Neutrophil (primary cell): ENCODE data around the gene WNK2.

Source experiments
- H3K27ac ChIP-seq: fragments of 200-600 bp; sonication (generic); 2 replicates; pipeline ENCODE4 v1.5.1; 2016; ENCODE audit warnings: mild to moderate bottlenecking, moderate library complexity
- H3K27me3 ChIP-seq: fragments of 200-600 bp; sonication (generic); 2 replicates; pipeline ENCODE4 v1.6.0; 2016; ENCODE audit warnings: mild to moderate bottlenecking
- H3K36me3 ChIP-seq: fragments of 200-600 bp; sonication (generic); 2 replicates; pipeline ENCODE4 v1.5.1; 2017
- H3K4me1 ChIP-seq, 2 experiments: fragments of 200-600 bp in 1 of 2; sonication (generic) in 1 of 2; 1 replicate in 1 of 2; 2 replicates in 1 of 2; pipeline versions ENCODE4 v1.5.1 to v1.6.1; 2013 to 2016; ENCODE audit warnings: low read depth in 1 of 2, low read length in 1 of 2, mild to moderate bottlenecking in 1 of 2, moderate library complexity in 1 of 2; ENCODE audit not compliant: control insufficient read depth in 1 of 2, insufficient read depth in 1 of 2
- H3K4me3 ChIP-seq, 2 experiments: fragments of 200-600 bp in 1 of 2; sonication (generic) in 1 of 2; 1 replicate in 1 of 2; 2 replicates in 1 of 2; pipeline ENCODE4 v1.5.1; 2013 to 2016; ENCODE audit warnings: low read depth in 1 of 2, low read length in 1 of 2, mild to moderate bottlenecking in 1 of 2, moderate library complexity in 1 of 2
- H3K9me3 ChIP-seq: fragments of 200-600 bp; sonication (generic); 2 replicates; pipeline ENCODE4 v1.5.1; 2016
- TF ChIP-seq, protein P1 (sequence below): fragments of 200-600 bp; sonication (generic); IDR thresholded peaks from 2 replicates; pipeline ENCODE4 v1.5.1; 2016; ENCODE audit warnings: antibody characterized with exemption

The WNK2 gene

DNA sequence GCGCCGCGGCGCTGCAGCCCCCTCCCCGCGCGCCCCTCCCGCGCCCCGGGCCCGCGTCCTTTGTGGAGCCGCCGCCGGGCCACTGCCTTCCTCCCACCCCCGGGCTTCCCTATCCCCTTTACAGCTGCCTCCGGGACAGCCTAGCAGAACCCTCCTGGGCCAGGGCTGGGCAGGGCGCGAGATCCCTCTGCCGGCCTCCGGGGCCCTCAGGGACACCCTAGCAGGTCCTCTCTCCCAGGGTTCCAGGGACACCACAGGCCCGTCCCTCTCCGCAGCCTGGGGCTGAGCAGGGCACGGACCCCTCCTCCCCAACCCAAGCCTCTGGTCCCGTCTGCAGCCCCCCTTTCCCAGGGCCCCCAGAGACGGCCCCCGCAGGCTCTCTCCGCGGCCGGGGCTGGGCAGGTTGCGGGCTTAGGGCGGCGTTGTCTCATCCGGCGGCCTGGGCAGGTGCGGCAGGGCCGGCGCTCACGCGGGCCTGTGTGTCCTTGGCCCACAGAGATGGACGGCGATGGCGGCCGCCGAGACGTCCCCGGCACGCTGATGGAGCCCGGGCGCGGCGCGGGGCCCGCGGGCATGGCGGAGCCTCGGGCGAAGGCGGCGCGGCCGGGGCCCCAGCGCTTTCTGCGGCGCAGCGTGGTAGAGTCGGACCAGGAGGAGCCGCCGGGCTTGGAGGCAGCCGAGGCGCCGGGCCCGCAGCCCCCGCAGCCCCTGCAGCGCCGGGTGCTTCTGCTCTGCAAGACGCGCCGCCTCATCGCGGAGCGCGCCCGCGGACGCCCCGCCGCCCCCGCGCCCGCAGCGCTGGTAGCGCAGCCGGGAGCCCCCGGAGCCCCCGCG is 710 bp downstream of the WNK2 start:
- Histone ChIP-seq H3K4me1 (peaks cover 8 to 10% of the 10 kb centered on the region in 2 experiments), H3K9me3 (no peaks in the 10 kb centered on the region), H3K36me3 (no peaks in the 10 kb centered on the region), H3K27me3 (peaks cover 100% of the 10 kb centered on the region), H3K27ac (no peak overlapping the region), H3K4me3 (peak overlapping the region; percentile 36 to 37)
- TF ChIP-seq, protein P1, sequence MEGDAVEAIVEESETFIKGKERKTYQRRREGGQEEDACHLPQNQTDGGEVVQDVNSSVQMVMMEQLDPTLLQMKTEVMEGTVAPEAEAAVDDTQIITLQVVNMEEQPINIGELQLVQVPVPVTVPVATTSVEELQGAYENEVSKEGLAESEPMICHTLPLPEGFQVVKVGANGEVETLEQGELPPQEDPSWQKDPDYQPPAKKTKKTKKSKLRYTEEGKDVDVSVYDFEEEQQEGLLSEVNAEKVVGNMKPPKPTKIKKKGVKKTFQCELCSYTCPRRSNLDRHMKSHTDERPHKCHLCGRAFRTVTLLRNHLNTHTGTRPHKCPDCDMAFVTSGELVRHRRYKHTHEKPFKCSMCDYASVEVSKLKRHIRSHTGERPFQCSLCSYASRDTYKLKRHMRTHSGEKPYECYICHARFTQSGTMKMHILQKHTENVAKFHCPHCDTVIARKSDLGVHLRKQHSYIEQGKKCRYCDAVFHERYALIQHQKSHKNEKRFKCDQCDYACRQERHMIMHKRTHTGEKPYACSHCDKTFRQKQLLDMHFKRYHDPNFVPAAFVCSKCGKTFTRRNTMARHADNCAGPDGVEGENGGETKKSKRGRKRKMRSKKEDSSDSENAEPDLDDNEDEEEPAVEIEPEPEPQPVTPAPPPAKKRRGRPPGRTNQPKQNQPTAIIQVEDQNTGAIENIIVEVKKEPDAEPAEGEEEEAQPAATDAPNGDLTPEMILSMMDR = no peak

DNA sequence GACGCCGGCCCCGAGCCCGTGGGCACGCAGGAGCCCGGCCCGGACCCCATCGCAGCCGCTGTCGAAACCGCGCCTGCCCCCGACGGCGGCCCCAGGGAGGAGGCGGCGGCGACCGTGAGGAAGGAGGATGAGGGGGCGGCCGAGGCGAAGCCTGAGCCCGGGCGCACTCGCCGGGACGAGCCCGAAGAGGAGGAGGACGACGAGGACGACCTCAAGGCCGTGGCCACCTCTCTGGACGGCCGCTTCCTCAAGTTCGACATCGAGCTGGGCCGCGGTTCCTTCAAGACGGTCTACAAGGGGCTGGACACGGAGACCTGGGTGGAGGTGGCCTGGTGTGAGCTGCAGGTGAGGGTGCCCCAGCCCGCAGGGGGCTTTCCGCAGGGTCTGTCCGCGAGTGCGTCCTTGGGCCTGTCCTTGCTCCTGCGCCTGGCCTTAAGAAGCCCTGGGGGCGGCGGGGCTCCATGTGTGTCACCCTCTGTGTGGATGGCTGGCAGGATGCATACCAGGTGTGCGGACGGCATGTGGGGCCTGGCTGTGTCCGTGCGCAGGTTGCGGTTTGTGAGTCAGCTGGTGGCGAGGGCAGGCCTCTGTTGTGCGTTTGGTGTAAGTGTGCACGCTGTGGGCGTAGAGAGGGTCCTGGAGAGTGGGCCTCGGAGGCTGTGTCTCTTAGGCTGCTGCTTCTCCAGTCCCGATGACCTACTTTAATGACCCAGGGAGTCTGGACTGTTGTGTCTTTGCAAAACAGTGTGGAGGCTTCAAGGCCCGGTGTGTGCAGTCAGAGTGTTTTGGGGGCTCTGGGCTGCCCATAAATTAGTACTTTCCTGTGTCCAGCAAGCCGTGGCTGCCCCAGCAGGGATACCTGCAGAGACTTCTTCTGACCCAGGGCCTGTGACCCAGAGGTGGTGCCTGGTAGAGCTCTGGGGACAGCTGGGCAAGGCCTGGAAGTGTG is 1.6 kb downstream of the WNK2 start:
- Histone ChIP-seq H3K9me3 (no peaks in the 10 kb centered on the region), H3K4me1 (peaks cover 8 to 10% of the 10 kb centered on the region in 2 experiments), H3K36me3 (no peaks in the 10 kb centered on the region), H3K27me3 (peaks cover 99% of the 10 kb centered on the region), H3K27ac (no peak overlapping the region), H3K4me3 (no peak overlapping the region)
- TF ChIP-seq, protein P1 = no peak

DNA sequence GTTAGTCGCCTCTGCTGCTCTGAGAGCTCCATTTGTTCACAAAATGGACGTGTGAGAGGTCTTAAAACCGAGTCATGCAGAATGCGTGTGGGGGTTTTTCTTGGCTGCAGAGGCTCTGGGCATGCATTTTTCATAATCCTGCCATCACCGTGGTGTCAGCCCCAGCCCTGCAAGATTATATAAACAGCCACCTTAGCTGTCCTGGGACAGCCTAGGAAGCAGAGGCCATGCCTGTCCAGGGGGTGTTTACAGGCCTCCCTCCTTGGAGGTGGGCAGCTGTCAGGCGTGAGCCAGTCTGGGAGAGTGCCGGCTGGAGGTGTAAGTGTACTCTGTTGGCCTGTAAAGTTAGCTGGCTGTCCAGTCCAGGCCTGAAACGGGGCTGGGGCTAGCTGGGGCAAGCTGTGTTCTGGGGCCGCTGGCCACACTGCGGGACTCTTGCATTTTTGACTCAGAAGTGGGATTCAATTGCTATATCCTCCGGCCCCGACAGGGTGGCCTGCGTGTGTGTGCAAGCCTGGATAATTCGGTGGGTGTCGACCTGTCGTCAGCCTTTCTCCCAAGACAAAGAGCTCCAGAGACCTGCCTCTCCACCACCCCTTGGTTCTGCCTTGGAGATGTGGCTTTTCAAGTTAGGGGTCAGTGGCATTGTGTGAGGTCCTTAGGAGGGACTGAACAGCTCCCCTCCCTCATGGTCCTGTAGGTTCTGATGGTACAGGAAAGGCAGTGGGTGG is 2.4 kb downstream of the WNK2 start:
- Histone ChIP-seq H3K4me1 (peaks cover 8 to 10% of the 10 kb centered on the region in 2 experiments), H3K27me3 (peaks cover 91% of the 10 kb centered on the region), H3K36me3 (no peaks in the 10 kb centered on the region), H3K27ac (no peak overlapping the region), H3K9me3 (no peaks in the 10 kb centered on the region), H3K4me3 (no peak overlapping the region)
- TF ChIP-seq, protein P1 = no peak

DNA sequence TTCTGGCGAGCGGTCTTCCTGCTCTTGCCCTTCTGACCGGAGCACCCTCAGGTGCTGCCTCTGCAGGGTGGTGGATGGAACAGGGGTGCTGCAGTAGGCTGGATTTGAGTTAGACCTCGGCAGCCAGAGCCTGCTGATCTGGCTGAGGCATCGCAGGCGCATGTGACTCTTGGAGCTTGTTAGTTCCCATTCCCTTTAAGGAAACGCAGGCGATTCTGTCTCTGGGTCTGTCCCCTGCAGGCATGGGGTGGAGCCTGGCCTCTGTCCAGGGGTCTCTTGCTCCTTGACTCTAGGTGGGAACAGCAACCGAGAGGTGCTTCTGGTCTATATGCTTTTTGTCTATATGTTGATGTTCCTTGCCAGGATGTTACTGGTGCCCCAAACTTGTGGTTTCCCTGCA is 3.1 kb downstream of the WNK2 start:
- TF ChIP-seq, protein P1 = no peak
- no peaks in the 10 kb centered on the region for H3K36me3 ChIP-seq
- H3K9me3 ChIP-seq = no peaks in the 10 kb centered on the region
- no peak overlapping the region for H3K27ac ChIP-seq
- H3K4me3 ChIP-seq = no peak overlapping the region
- H3K4me1 ChIP-seq = peaks cover 8 to 10% of the 10 kb centered on the region in 2 experiments
- peaks cover 84% of the 10 kb centered on the region for H3K27me3 ChIP-seq

DNA sequence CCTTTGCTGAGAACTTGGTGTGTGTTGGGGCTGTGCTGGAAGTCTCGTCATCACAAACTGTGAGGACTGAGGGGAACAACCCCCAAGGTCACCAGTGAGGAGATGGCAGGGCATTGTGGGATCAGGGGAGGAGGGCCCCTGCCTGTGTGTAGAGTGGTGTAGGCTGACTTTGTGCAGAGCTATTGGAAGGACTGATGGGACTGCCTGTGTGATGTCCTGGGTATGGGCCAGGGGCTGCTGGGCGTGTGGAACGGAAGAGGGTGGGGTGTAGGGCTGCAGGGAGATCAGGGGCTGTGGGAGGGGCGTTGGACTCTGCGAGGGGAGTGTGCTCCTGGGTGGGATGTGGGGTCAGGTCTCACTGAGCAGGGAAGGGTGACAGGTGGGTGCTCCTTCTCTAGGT is 3.6 kb downstream of the WNK2 start:
- TF ChIP-seq, protein P1 = no peak
- peaks cover 8 to 10% of the 10 kb centered on the region in 2 experiments for H3K4me1 ChIP-seq
- no peak overlapping the region for H3K27ac ChIP-seq
- H3K36me3 ChIP-seq = no peaks in the 10 kb centered on the region
- no peaks in the 10 kb centered on the region for H3K9me3 ChIP-seq
- peaks cover 79% of the 10 kb centered on the region for H3K27me3 ChIP-seq
- H3K4me3 ChIP-seq = no peak overlapping the region
